ENCODE data around the gene DKKL1.
A peak's percentile ranks its signal among the peaks of the same experiment; 100 is the strongest.

The DKKL1 gene

DNA sequence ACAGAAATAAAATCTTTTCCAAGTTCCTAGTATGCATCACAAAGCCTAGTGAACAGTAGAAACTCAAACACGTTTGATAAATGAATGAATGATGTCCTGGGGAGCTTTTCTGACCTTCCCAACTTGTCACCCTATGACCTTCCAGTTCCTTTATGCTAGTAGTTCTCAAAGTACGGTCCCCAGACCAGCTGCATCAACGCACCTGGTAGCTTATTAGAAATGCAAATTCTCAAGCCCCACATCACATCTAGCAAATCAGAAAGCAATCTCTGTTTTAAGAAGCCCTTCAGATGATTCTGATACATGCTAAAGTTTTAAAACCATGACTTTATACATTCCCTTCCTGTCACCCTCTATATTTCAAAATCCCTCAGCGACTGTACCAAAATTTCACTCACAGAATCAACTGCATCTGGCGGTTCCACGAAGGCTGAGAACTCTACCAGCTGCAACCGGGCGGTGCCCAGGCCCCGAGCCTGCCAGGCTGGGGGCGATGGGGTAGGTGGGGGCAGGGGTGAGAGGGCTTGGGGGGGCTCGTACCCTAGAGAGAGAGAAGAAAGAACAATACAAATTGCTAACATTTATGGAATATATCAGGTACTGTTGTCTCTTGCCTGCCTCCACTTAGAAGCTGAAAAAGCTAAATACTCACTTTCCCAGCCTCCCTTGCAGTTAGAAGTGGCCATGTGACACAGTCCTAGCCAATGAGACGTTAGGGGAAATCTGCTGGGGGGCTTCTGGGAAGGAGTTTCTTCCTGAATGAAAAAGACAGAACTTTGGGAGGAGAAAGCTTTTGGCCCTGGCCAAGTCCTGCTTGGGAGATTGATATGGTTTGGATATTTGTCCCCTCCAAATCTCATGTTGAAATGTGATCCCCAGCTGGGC, 15.1 kb upstream of the DKKL1 start:
- TF ChIP-seq CTCF (IDR thresholded peaks at IDR 0.05; ENCODE audit: low read depth, low read length) (no peak), POLR2A (IDR thresholded peaks at IDR 0.05; ENCODE audit: extremely low read depth, insufficient read length) (no peak), MYC (IDR thresholded peaks at IDR 0.05; ENCODE audit: low read depth, low read length) (no peak)
- TF ChIP-seq, protein P1, sequence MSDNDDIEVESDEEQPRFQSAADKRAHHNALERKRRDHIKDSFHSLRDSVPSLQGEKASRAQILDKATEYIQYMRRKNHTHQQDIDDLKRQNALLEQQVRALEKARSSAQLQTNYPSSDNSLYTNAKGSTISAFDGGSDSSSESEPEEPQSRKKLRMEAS (IDR thresholded peaks at IDR 0.05; ENCODE audit: low read depth, low read length): no peak
- no peak overlapping the region for H3K4me3 ChIP-seq (ENCODE audit: low read depth, low read length)
- DNase-seq (ENCODE audit: low read depth): no peak

DNA sequence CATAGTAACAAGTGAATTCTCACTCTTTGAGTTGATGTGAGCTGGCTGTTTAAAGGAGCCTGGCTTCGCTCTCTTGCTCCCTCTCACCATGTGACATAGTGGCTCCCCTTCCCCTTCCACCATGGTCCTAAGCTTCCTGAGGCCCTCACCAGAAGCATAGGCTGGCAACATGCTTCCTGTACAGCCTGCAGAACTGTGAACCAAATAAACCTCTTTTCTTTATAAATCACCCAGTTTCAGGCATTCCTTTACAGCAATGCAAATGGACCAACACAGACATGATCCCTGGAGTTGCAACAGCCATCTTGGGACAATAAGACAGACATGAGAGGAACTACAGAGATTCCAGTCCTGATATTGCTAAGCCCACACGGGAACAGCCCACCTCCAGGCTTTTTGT, 14.1 kb upstream of the DKKL1 start:
- TF ChIP-seq MYC (IDR thresholded peaks at IDR 0.05; ENCODE audit: low read depth, low read length): no peak
- TF ChIP-seq CTCF (IDR thresholded peaks at IDR 0.05; ENCODE audit: low read depth, low read length): no peak
- no peak for TF ChIP-seq POLR2A (IDR thresholded peaks at IDR 0.05; ENCODE audit: extremely low read depth, insufficient read length)
- TF ChIP-seq, protein P1 (IDR thresholded peaks at IDR 0.05; ENCODE audit: low read depth, low read length): no peak
- no peak overlapping the region for H3K4me3 ChIP-seq (ENCODE audit: low read depth, low read length)
- DNase-seq (ENCODE audit: low read depth): no peak

- H3K4me3 ChIP-seq (ENCODE audit: low read depth, low read length): no peak overlapping the region
- peak; percentile 54 for DNase-seq (ENCODE audit: low read depth)
- no peak for TF ChIP-seq POLR2A (IDR thresholded peaks at IDR 0.05; ENCODE audit: extremely low read depth, insufficient read length)
- TF ChIP-seq, protein P1 (IDR thresholded peaks at IDR 0.05; ENCODE audit: low read depth, low read length): no peak
- no peak for TF ChIP-seq MYC (IDR thresholded peaks at IDR 0.05; ENCODE audit: low read depth, low read length)
- TF ChIP-seq CTCF (IDR thresholded peaks at IDR 0.05; ENCODE audit: low read depth, low read length): no peak
Observed at GRCh38 chr19:49355909-49356353, 7.7 kb upstream of the DKKL1 start.

DNA sequence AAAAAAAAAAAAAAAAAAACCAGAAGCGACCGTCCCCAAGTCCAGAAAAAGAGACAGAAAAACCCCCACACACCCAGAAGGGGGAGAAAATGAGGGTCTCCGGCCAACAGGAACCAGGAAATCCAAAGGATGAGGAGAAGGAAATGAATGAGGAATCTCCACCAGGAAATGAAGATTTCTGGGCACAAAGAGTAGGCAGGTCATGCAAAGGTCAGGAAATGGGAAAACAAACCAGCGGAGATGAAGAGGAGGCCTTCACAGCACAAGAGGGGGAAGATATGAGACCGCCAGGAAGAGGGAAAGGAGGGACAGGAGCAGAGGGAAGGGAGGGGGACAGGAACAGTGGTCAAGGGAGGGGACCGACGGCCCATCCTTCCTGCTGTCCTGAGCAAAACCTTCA, 7.3 kb upstream of the DKKL1 start:
- no peak for DNase-seq (ENCODE audit: low read depth)
- no peak overlapping the region for H3K4me3 ChIP-seq (ENCODE audit: low read depth, low read length)
- no peak for TF ChIP-seq POLR2A (IDR thresholded peaks at IDR 0.05; ENCODE audit: extremely low read depth, insufficient read length)
- TF ChIP-seq MYC (IDR thresholded peaks at IDR 0.05; ENCODE audit: low read depth, low read length): no peak
- no peak for TF ChIP-seq CTCF (IDR thresholded peaks at IDR 0.05; ENCODE audit: low read depth, low read length)

- H3K4me3 ChIP-seq (ENCODE audit: low read depth, low read length): no peak overlapping the region
- TF ChIP-seq MYC (IDR thresholded peaks at IDR 0.05; ENCODE audit: low read depth, low read length) (no peak), CTCF (IDR thresholded peaks at IDR 0.05; ENCODE audit: low read depth, low read length) (no peak), POLR2A (IDR thresholded peaks at IDR 0.05; ENCODE audit: extremely low read depth, insufficient read length) (no peak)
- TF ChIP-seq, protein P1 (IDR thresholded peaks at IDR 0.05; ENCODE audit: low read depth, low read length): no peak
- no peak for DNase-seq (ENCODE audit: low read depth)
Observed at GRCh38 chr19:49357186-49357585, 6.5 kb upstream of the DKKL1 start.
